Mesothelial cell of epicardium (in vitro differentiated cells): ENCODE measurements around the gene SLC15A5. TPM values are rescaled to one million over a fixed set of nuclear protein-coding genes. Genes with fewer than 3 reads are reported as not detected.

Experiments
- DNase-seq, 2 experiments: peaks; one replicate each; pipeline ENCODE4 v3.0.0; 2021; ENCODE audit warnings: low spot score in 2 of 2; ENCODE audit not compliant: unreplicated experiment in 2 of 2
- H3K27ac Mint-ChIP-seq: 2 replicates; pipeline ENCODE4 v1.8.0; 2021; ENCODE audit warnings: mixed read lengths
- H3K27me3 Mint-ChIP-seq: 2 replicates; pipeline ENCODE4 v1.8.0; 2021; ENCODE audit warnings: low read depth, mixed read lengths
- H3K36me3 Mint-ChIP-seq: 2 replicates; pipeline ENCODE4 v1.8.0; 2021; ENCODE audit warnings: mixed read lengths
- H3K4me1 Mint-ChIP-seq: 2 replicates; pipeline ENCODE4 v1.8.0; 2021; ENCODE audit warnings: mixed read lengths
- H3K4me3 Mint-ChIP-seq: 2 replicates; pipeline ENCODE4 v1.8.0; 2021; ENCODE audit warnings: mild to moderate bottlenecking, moderate library complexity, mixed read lengths
- H3K9me3 Mint-ChIP-seq: 2 replicates; pipeline ENCODE4 v1.8.0; 2021; ENCODE audit warnings: mixed read lengths
- total RNA-seq: library from RNA; stranded (reverse); gene quantifications from 3 replicates; pipeline ENCODE4 v1.2.1, GENCODE V29; 2021
- TF ChIP-seq, protein P1 (sequence below): fragments of 200-600 bp; sonication (generic); IDR thresholded peaks from one replicate; pipeline ENCODE4 v1.5.0; 2021; ENCODE audit warnings: antibody characterized with exemption; ENCODE audit not compliant: unreplicated experiment

The SLC15A5 gene
- total RNA-seq, 1 donor from 2014 or later: not detected

- TF ChIP-seq, protein P1, sequence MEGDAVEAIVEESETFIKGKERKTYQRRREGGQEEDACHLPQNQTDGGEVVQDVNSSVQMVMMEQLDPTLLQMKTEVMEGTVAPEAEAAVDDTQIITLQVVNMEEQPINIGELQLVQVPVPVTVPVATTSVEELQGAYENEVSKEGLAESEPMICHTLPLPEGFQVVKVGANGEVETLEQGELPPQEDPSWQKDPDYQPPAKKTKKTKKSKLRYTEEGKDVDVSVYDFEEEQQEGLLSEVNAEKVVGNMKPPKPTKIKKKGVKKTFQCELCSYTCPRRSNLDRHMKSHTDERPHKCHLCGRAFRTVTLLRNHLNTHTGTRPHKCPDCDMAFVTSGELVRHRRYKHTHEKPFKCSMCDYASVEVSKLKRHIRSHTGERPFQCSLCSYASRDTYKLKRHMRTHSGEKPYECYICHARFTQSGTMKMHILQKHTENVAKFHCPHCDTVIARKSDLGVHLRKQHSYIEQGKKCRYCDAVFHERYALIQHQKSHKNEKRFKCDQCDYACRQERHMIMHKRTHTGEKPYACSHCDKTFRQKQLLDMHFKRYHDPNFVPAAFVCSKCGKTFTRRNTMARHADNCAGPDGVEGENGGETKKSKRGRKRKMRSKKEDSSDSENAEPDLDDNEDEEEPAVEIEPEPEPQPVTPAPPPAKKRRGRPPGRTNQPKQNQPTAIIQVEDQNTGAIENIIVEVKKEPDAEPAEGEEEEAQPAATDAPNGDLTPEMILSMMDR: no peak
- Mint-ChIP-seq H3K4me3 (no peak overlapping the region), H3K4me1 (no peaks in the 10 kb centered on the region), H3K27ac (no peak overlapping the region), H3K9me3 (no peaks in the 10 kb centered on the region), H3K27me3 (peaks cover 6% of the 10 kb centered on the region), H3K36me3 (no peaks in the 10 kb centered on the region)
- DNase-seq: no peak
These were observed 51.8 kb downstream of the SLC15A5 start for GRCh38 chr12:16225692-16226091.

- Mint-ChIP-seq H3K36me3 (no peaks in the 10 kb centered on the region), H3K9me3 (no peaks in the 10 kb centered on the region), H3K27ac (no peak overlapping the region), H3K4me1 (no peaks in the 10 kb centered on the region), H3K27me3 (peaks cover 6% of the 10 kb centered on the region), H3K4me3 (no peak overlapping the region)
- DNase-seq: no peak
- TF ChIP-seq, protein P1: no peak
These were observed 53.3 kb downstream of the SLC15A5 start for GRCh38 chr12:16224196-16224595.

- Mint-ChIP-seq H3K9me3 (no peaks in the 10 kb centered on the region), H3K4me3 (no peak overlapping the region), H3K27ac (no peak overlapping the region), H3K27me3 (peaks cover 6% of the 10 kb centered on the region), H3K36me3 (no peaks in the 10 kb centered on the region), H3K4me1 (no peaks in the 10 kb centered on the region)
- no peak for DNase-seq
- TF ChIP-seq, protein P1: no peak
These were observed 55.7 kb downstream of the SLC15A5 start for GRCh38 chr12:16221776-16222175.

DNA sequence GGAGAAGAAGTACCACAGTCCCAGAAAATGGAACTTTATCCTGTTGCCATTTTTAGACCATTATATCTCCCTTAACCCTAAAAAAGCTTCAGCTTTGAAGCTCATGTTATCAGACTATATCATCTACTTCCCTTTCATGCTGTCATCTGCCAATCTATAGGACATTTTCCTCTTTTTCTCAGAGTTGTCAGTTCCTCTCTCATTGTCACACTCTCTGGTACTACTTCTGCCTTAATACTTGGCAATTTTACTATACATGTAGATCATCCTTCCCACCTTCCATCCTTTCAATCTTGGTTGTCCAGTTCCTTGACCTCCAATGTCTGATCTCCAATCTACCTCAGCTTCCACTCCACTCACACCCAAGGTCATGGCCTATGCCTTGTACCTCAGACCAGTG is 57.4 kb downstream of the SLC15A5 start:
- Mint-ChIP-seq H3K4me3 (no peak overlapping the region), H3K36me3 (no peaks in the 10 kb centered on the region), H3K9me3 (no peaks in the 10 kb centered on the region), H3K4me1 (no peaks in the 10 kb centered on the region), H3K27me3 (peaks cover 6% of the 10 kb centered on the region), H3K27ac (no peak overlapping the region)
- TF ChIP-seq, protein P1: no peak
- no peak for DNase-seq

GRCh38 chr12:16218934-16219751 is 58.3 kb downstream of the SLC15A5 start:
- TF ChIP-seq, protein P1: no peak
- Mint-ChIP-seq H3K27me3 (peaks cover 6% of the 10 kb centered on the region), H3K4me3 (no peak overlapping the region), H3K4me1 (no peaks in the 10 kb centered on the region), H3K9me3 (no peaks in the 10 kb centered on the region), H3K36me3 (no peaks in the 10 kb centered on the region), H3K27ac (no peak overlapping the region)
- no peak for DNase-seq
